ENCODE measurements around the gene UBE3C.
"Not testable (repeated sequence)": the region's sequence is repeated elsewhere in the genome, so short reads cannot be mapped to it uniquely, and the experiment has no call there.

UBE3C gene

DNA sequence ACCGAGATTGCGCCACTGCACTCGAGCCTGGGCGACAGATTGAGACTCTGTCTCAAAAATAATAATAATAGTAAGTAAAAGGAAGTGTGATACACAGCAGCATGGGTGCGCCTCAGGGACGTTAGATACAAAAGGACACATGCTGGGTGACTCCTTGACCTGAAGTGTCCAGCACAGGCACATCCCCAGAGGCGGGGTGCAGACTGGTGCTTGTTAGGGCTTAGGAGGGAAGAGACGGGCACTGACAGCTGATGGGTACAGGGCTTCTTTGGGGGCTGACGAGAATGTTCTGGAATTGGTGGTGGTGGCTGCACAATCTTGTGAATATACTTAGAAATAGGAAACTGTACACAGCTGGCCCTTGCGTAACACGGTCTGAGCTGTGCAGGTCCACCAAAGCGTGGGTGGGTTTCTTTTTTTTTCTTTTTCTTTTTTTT is 136.3 kb downstream of the UBE3C start:
- Histone ChIP-seq H4K5ac (ENCODE audit: low read length) (no peak overlapping the region), H3K36me3 (ENCODE audit: control insufficient read depth, insufficient read depth, low read length) (peaks cover 6% of the 10 kb centered on the region), H3K79me1 (ENCODE audit: low read length) (no peaks in the 10 kb centered on the region), H3K4ac (ENCODE audit: low read depth, low read length) (no peak overlapping the region), H3K4me1 (ENCODE audit: control insufficient read depth, low read depth, low read length) (no peaks in the 10 kb centered on the region), H2AK5ac (ENCODE audit: low read length) (no peak overlapping the region), H4K8ac (ENCODE audit: low read depth, low read length) (no peak overlapping the region), H3K27me3 (ENCODE audit: insufficient read depth, low read length, poor library complexity) (no peaks in the 10 kb centered on the region), H2BK15ac (replicated peaks; ENCODE audit: low read depth) (no peak overlapping the region), H3K9ac (ENCODE audit: low read length) (no peak overlapping the region), H3K4me2 (ENCODE audit: low read length) (no peak overlapping the region), H3K4me3 (ENCODE audit: low read length) (no peak overlapping the region), H3K27ac (ENCODE audit: low read depth, low read length) (no peak overlapping the region), H2BK5ac (ENCODE audit: low read length) (no peak overlapping the region), H3K79me2 (ENCODE audit: control insufficient read depth, insufficient read depth, low read length) (no peaks in the 10 kb centered on the region), H3K23ac (ENCODE audit: low read length) (no peak overlapping the region), H3K56ac (ENCODE audit: low read length) (no peak overlapping the region), H3K18ac (ENCODE audit: low read length) (no peak overlapping the region), H2BK120ac (ENCODE audit: low read depth, low read length) (no peak overlapping the region)
- WGBS (ENCODE audit: extremely low coverage, insufficient coverage, low lambda C conversion rate) = no CpG with 5 or more reads among the region's 12 CpGs
- no peak for DNase-seq

DNA sequence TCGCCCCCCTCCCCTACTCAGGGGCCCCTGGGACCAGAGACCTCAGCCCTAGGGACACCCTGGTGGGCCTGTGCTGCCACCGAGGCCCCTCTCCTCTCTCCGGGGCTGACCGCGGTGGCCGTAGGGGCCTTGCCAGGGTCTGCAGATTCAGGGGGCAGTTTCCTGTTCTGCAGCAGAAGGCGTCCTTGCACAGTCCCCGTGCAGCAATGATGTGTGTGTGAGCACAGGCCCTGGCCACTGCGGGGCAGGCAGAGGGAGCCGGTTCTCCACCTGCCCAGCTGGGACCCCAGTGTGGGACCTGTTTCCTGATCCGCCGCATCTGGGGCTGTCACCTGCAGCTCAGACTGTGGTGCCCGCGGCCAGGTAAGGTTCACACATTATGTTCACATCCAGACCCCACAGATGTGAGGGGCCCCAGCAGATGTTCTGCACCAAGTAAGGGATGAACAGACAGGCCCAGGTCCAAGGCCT is 137.4 kb downstream of the UBE3C start:
- Histone ChIP-seq H3K9ac (ENCODE audit: low read length) (no peak overlapping the region), H2AK5ac (ENCODE audit: low read length) (no peak overlapping the region), H3K4ac (ENCODE audit: low read depth, low read length) (no peak overlapping the region), H3K79me2 (ENCODE audit: control insufficient read depth, insufficient read depth, low read length) (no peaks in the 10 kb centered on the region), H3K4me2 (ENCODE audit: low read length) (no peak overlapping the region), H3K27me3 (ENCODE audit: insufficient read depth, low read length, poor library complexity) (no peaks in the 10 kb centered on the region), H3K4me1 (ENCODE audit: control insufficient read depth, low read depth, low read length) (no peaks in the 10 kb centered on the region), H4K5ac (ENCODE audit: low read length) (no peak overlapping the region), H3K36me3 (ENCODE audit: control insufficient read depth, insufficient read depth, low read length) (peaks cover 3% of the 10 kb centered on the region), H2BK120ac (ENCODE audit: low read depth, low read length) (no peak overlapping the region), H2BK15ac (replicated peaks; ENCODE audit: low read depth) (no peak overlapping the region), H4K8ac (ENCODE audit: low read depth, low read length) (no peak overlapping the region), H2BK5ac (ENCODE audit: low read length) (no peak overlapping the region), H3K27ac (ENCODE audit: low read depth, low read length) (no peak overlapping the region), H3K23ac (ENCODE audit: low read length) (no peak overlapping the region), H3K56ac (ENCODE audit: low read length) (no peak overlapping the region), H3K79me1 (ENCODE audit: low read length) (no peaks in the 10 kb centered on the region), H3K18ac (ENCODE audit: low read length) (no peak overlapping the region), H3K4me3 (ENCODE audit: low read length) (no peak overlapping the region)
- no CpG with 5 or more reads among the region's 14 CpGs for WGBS (ENCODE audit: extremely low coverage, insufficient coverage, low lambda C conversion rate)
- DNase-seq = no peak

- H2AK5ac ChIP-seq (ENCODE audit: low read length) = no peak overlapping the region
- no peak overlapping the region for H2BK15ac ChIP-seq (replicated peaks; ENCODE audit: low read depth)
- no peak overlapping the region for H3K4me2 ChIP-seq (ENCODE audit: low read length)
- no peak overlapping the region for H3K23ac ChIP-seq (ENCODE audit: low read length)
- no peaks in the 10 kb centered on the region for H3K27me3 ChIP-seq (ENCODE audit: insufficient read depth, low read length, poor library complexity)
- H2BK5ac ChIP-seq (ENCODE audit: low read length) = no peak overlapping the region
- no CpG with 5 or more reads among the region's 21 CpGs for WGBS (ENCODE audit: extremely low coverage, insufficient coverage, low lambda C conversion rate)
- H3K4ac ChIP-seq (ENCODE audit: low read depth, low read length) = no peak overlapping the region
- no peak overlapping the region for H4K8ac ChIP-seq (ENCODE audit: low read depth, low read length)
- H4K5ac ChIP-seq (ENCODE audit: low read length) = no peak overlapping the region
- no peaks in the 10 kb centered on the region for H3K36me3 ChIP-seq (ENCODE audit: control insufficient read depth, insufficient read depth, low read length)
- H3K27ac ChIP-seq (ENCODE audit: low read depth, low read length) = no peak overlapping the region
- no peak overlapping the region for H2BK120ac ChIP-seq (ENCODE audit: low read depth, low read length)
- no peak overlapping the region for H3K18ac ChIP-seq (ENCODE audit: low read length)
- peak; percentile 66 for DNase-seq
- no peaks in the 10 kb centered on the region for H3K4me1 ChIP-seq (ENCODE audit: control insufficient read depth, low read depth, low read length)
- H3K79me1 ChIP-seq (ENCODE audit: low read length) = no peaks in the 10 kb centered on the region
- no peak overlapping the region for H3K9ac ChIP-seq (ENCODE audit: low read length)
- H3K56ac ChIP-seq (ENCODE audit: low read length) = no peak overlapping the region
- H3K79me2 ChIP-seq (ENCODE audit: control insufficient read depth, insufficient read depth, low read length) = no peaks in the 10 kb centered on the region
- H3K4me3 ChIP-seq (ENCODE audit: low read length) = no peak overlapping the region
Observed at GRCh38 chr7:157276731-157277562, 138.2 kb downstream of the UBE3C start.

DNA sequence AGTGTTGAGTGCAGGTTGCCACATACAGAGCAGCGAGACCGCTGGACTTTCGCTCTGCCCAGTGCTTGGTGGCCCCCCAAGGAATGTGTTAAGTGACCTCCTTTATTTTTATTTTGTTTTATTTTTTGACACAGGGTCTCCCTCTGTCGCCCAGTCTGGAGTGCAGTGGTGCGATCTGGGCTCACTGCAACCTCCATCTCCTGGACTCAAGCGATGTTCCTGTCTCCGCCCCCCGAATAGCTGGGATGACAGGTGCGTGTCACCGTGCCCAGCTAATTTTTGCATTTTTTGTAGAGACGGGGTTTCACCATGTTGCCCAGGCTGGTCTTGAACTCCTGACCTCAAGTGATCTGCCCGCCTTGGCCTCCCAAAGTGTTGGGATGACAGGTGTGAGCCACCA is 138.8 kb downstream of the UBE3C start:
- H2BK120ac ChIP-seq (ENCODE audit: low read depth, low read length); H3K56ac ChIP-seq (ENCODE audit: low read length); H3K4me2 ChIP-seq (ENCODE audit: low read length); H2AK5ac ChIP-seq (ENCODE audit: low read length); H3K18ac ChIP-seq (ENCODE audit: low read length); H2BK15ac ChIP-seq (replicated peaks; ENCODE audit: low read depth); H4K8ac ChIP-seq (ENCODE audit: low read depth, low read length); H3K23ac ChIP-seq (ENCODE audit: low read length); H3K4me3 ChIP-seq (ENCODE audit: low read length); DNase-seq; H3K4me1 ChIP-seq (ENCODE audit: control insufficient read depth, low read depth, low read length); H3K27ac ChIP-seq (ENCODE audit: low read depth, low read length); H3K27me3 ChIP-seq (ENCODE audit: insufficient read depth, low read length, poor library complexity); H2BK5ac ChIP-seq (ENCODE audit: low read length); H3K79me2 ChIP-seq (ENCODE audit: control insufficient read depth, insufficient read depth, low read length); H4K5ac ChIP-seq (ENCODE audit: low read length); H3K36me3 ChIP-seq (ENCODE audit: control insufficient read depth, insufficient read depth, low read length); H3K9ac ChIP-seq (ENCODE audit: low read length); H3K4ac ChIP-seq (ENCODE audit: low read depth, low read length); H3K79me1 ChIP-seq (ENCODE audit: low read length): not testable (repeated sequence)
- no CpG with 5 or more reads among the region's 12 CpGs for WGBS (ENCODE audit: extremely low coverage, insufficient coverage, low lambda C conversion rate)

DNA sequence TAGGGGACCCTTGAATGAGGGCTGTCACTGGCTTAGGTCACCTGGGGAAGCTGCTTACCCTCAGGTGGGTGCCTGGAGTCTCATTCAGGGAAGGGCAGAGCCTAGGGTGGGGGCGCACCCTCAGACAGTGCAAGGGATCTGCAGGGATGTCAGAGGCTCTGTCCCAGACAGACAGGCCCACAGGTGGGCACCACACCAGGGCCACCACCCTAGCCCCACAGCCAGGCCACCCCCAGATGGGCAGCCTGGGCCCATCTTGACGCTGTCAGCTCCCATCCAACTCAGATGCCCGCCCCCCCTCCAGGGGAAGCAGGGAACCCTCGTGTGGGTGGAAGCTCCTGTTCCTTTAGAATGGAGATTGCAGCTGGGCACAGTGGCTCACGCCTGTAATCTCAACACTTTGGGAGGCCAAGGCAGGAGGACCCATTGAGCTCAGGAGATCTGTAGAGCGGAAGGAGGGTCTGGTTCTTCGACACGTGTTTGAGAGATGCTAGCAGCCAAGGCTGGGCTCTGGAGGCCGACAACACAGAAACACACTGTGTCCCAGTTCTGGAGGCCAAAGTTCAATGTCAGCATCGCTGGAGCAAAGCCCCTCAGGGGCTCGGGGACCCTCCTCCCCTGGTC is 139.6 kb downstream of the UBE3C start:
- Histone ChIP-seq H2AK5ac (ENCODE audit: low read length) (no peak overlapping the region), H2BK120ac (ENCODE audit: low read depth, low read length) (no peak overlapping the region), H3K4me2 (ENCODE audit: low read length) (no peak overlapping the region), H3K9ac (ENCODE audit: low read length) (no peak overlapping the region), H3K27me3 (ENCODE audit: insufficient read depth, low read length, poor library complexity) (no peaks in the 10 kb centered on the region), H4K5ac (ENCODE audit: low read length) (no peak overlapping the region), H2BK5ac (ENCODE audit: low read length) (no peak overlapping the region), H2BK15ac (replicated peaks; ENCODE audit: low read depth) (no peak overlapping the region), H3K4me1 (ENCODE audit: control insufficient read depth, low read depth, low read length) (no peaks in the 10 kb centered on the region), H3K23ac (ENCODE audit: low read length) (no peak overlapping the region), H3K36me3 (ENCODE audit: control insufficient read depth, insufficient read depth, low read length) (no peaks in the 10 kb centered on the region), H3K27ac (ENCODE audit: low read depth, low read length) (no peak overlapping the region), H3K4ac (ENCODE audit: low read depth, low read length) (no peak overlapping the region), H4K8ac (ENCODE audit: low read depth, low read length) (no peak overlapping the region), H3K79me2 (ENCODE audit: control insufficient read depth, insufficient read depth, low read length) (no peaks in the 10 kb centered on the region), H3K79me1 (ENCODE audit: low read length) (no peaks in the 10 kb centered on the region), H3K56ac (ENCODE audit: low read length) (no peak overlapping the region), H3K18ac (ENCODE audit: low read length) (no peak overlapping the region), H3K4me3 (ENCODE audit: low read length) (no peak overlapping the region)
- no peak for DNase-seq
- whole genome bisulfite sequencing (ENCODE audit: extremely low coverage, insufficient coverage, low lambda C conversion rate) = no CpG with 5 or more reads among the region's 11 CpGs

Data from mesendoderm (in vitro differentiated cells).